Left hindlimb (tissue), 1 donor: ENCODE measurements around the gene DSE.

Source experiments
- DNase-seq: peaks from one replicate; pipeline ENCODE4 v3.0.0-alpha.2; 2018

The DSE gene

DNA sequence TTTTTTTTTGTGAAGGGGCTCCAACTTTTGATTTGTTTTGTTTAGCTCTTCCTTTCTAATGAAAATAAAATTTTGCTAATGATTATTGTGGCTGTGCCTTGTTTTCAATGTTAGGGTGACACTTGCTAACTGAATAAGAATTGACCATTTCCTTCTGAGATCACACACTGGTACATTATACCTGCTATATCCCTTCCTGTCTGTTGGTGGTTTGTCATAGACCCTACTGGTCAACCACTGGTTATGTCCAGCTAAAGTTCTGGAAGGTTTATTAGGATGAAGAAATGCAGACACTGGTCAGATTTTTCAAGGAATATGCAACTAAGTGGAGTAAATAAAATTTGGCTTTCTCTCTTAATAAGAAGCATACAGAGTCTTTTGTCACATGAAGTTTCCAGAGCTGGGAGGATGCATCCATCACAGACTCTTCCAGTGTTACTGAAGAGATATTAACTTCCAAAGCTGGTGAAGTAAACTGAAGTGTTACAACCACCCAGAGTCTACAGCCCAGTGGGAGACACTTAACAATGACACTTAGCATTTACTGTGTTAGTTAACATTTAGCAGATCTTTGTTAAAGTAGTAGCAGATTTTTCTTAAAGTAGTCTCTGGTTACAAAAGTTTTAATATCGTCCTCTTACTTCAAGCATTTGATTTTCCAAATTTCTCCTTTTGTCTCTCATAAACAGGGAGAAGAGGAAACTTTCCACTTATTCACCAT is 121.0 kb downstream of the DSE start:
- DNase-seq = no peak

- no peak for DNase-seq
Observed at GRCh38 chr6:116492331-116493067, 121.8 kb downstream of the DSE start.
